CD14-positive monocyte (primary cell): Measurements from ENCODE around the gene GNB5. TPM values are rescaled to one million over a fixed set of nuclear protein-coding genes. Genes with fewer than 3 reads are reported as not detected.
A peak's percentile ranks its signal among the peaks of the same experiment; 100 is the strongest.

Experiments
- DNase-seq, 3 donors: peaks; one replicate each; pipeline ENCODE4 v3.0.0-alpha.2; 2011 to 2022
- H2AFZ ChIP-seq: 2 replicates; pipeline ENCODE4 v1.6.0; 2012; ENCODE audit warnings: mild to moderate bottlenecking, low read depth, low read length, inconsistent platforms; ENCODE audit not compliant: insufficient read depth, poor library complexity, severe bottlenecking
- H3K27ac ChIP-seq, 2 donors: 1 replicate in 1 of 2; 2 replicates in 1 of 2; pipeline ENCODE4 v1.5.1; 2012 to 2013; ENCODE audit warnings: low read length in 2 of 2, control low read depth in 1 of 2, inconsistent platforms in 1 of 2, low read depth in 1 of 2, mild to moderate bottlenecking in 1 of 2
- H3K27me3 ChIP-seq, 2 donors: one replicate each; pipeline versions ENCODE4 v1.6.0 to v1.6.1; 2011 to 2013; ENCODE audit warnings: low read length in 2 of 2; ENCODE audit not compliant: control insufficient read depth in 2 of 2, insufficient read depth in 2 of 2
- H3K36me3 ChIP-seq, 2 donors: replicated peaks in 1 of 2; 1 replicate in 1 of 2; 2 replicates in 1 of 2; pipeline versions ENCODE4 v1.5.1 to v1.6.1; 2012 to 2013; ENCODE audit warnings: low read length in 2 of 2, control low read depth in 1 of 2, inconsistent platforms in 1 of 2, mild to moderate bottlenecking in 1 of 2; ENCODE audit not compliant: insufficient read depth in 2 of 2, control insufficient read depth in 1 of 2
- H3K4me1 ChIP-seq, 2 donors: 1 replicate in 1 of 2; 2 replicates in 1 of 2; pipeline versions ENCODE4 v1.5.1 to v1.6.1; 2012 to 2013; ENCODE audit warnings: low read length in 2 of 2, control low read depth in 1 of 2, inconsistent platforms in 1 of 2, mild to moderate bottlenecking in 1 of 2, moderate library complexity in 1 of 2; ENCODE audit not compliant: insufficient read depth in 2 of 2, control insufficient read depth in 1 of 2
- H3K4me2 ChIP-seq: replicated peaks from 2 replicates; pipeline ENCODE3; 2012; ENCODE audit warnings: low read length, moderate library complexity, mild to moderate bottlenecking; ENCODE audit not compliant: poor library complexity, severe bottlenecking; ENCODE audit errors: extremely low read depth
- H3K4me3 ChIP-seq, 3 experiments: fragments of 200-600 bp in 1 of 3; sonication (generic) in 1 of 3; replicated peaks in 1 of 3; 1 replicate in 2 of 3; 2 replicates in 1 of 3; pipeline ENCODE4 v1.5.1; 2011 to 2013; ENCODE audit warnings: low read length in 3 of 3, mild to moderate bottlenecking in 3 of 3, control low read depth in 2 of 3, low read depth in 2 of 3, inconsistent platforms in 1 of 3, moderate library complexity in 1 of 3
- H3K79me2 ChIP-seq: 2 replicates; pipeline ENCODE4 v1.6.0; 2012; ENCODE audit warnings: mild to moderate bottlenecking, control low read depth, inconsistent platforms, low read length, moderate library complexity; ENCODE audit not compliant: insufficient read depth
- H3K9ac ChIP-seq: 2 replicates; pipeline ENCODE4 v1.6.0; 2017; ENCODE audit warnings: low read length, mild to moderate bottlenecking; ENCODE audit not compliant: insufficient read depth, poor library complexity, severe bottlenecking
- H3K9me3 ChIP-seq, 2 donors: replicated peaks in 1 of 2; 1 replicate in 1 of 2; 2 replicates in 1 of 2; pipeline versions ENCODE4 v1.5.1 to v1.6.1; 2012 to 2013; ENCODE audit warnings: low read length in 2 of 2, control low read depth in 1 of 2; ENCODE audit not compliant: control insufficient read depth in 1 of 2, insufficient read depth in 1 of 2
- H4K20me1 ChIP-seq: 2 replicates; pipeline ENCODE4 v1.6.0; 2012; ENCODE audit warnings: mild to moderate bottlenecking, low read length, control low read depth, moderate library complexity; ENCODE audit not compliant: insufficient read depth
- H3K27ac Mint-ChIP-seq, 7 donors: one replicate each; pipeline ENCODE4 v1.8.0; 2020; ENCODE audit warnings: mild to moderate bottlenecking in 7 of 7, mixed read lengths in 7 of 7, moderate library complexity in 6 of 7, inconsistent platforms in 2 of 7
- H3K27me3 Mint-ChIP-seq, 3 donors: one replicate each; pipeline ENCODE4 v1.8.0; 2021 to 2022; ENCODE audit warnings: low read depth in 3 of 3, mild to moderate bottlenecking in 3 of 3, mixed read lengths in 3 of 3, moderate library complexity in 3 of 3, inconsistent platforms in 1 of 3
- H3K36me3 Mint-ChIP-seq, 2 donors: one replicate each; pipeline ENCODE4 v1.8.0; 2020; ENCODE audit warnings: mixed read lengths in 2 of 2, inconsistent platforms in 1 of 2, mild to moderate bottlenecking in 1 of 2
- H3K4me1 Mint-ChIP-seq: one replicate; pipeline ENCODE4 v1.8.0; 2020; ENCODE audit warnings: mild to moderate bottlenecking, mixed read lengths
- H3K4me3 Mint-ChIP-seq, 2 donors: one replicate each; pipeline ENCODE4 v1.8.0; 2020; ENCODE audit warnings: mild to moderate bottlenecking in 2 of 2, mixed read lengths in 2 of 2, moderate library complexity in 1 of 2
- H3K9me3 Mint-ChIP-seq, 7 donors: one replicate each; pipeline ENCODE4 v1.8.0; 2020 to 2022; ENCODE audit warnings: mixed read lengths in 7 of 7, mild to moderate bottlenecking in 6 of 7, moderate library complexity in 6 of 7, inconsistent platforms in 2 of 7
- CTCF ChIP-seq: fragments of 200-600 bp; IDR thresholded peaks from one replicate; pipeline ENCODE4 v1.8.0; 2022; ENCODE audit warnings: antibody characterized with exemption, mild to moderate bottlenecking
- WGBS: methylation state at CpG from one replicate; pipeline ENCODE4 v1.1.5; 2013; ENCODE audit warnings: missing lambda C conversion rate; ENCODE audit not compliant: insufficient coverage; 5-methylcytosine and 5-hydroxymethylcytosine counted together
- intact Hi-C, 2 donors: fragments of 100-400 bp; cut with micrococcal nuclease; formaldehyde crosslinking; loops; one replicate each; pipeline versions ENCODE4 v1.15.0 to v1.15.1; 2023
- polyA plus RNA-seq, 3 donors: library from polyadenylated mRNA; depleted of rRNA in 1 of 3; unstranded in 2 of 3; stranded (reverse) in 1 of 3; fragments of 300-500 nt in 2 of 3; fragments of >200 nt in 1 of 3; fragmentation: Illumina TruSeq in 2 of 3; gene quantifications; 1 replicate in 2 of 3; 2 replicates in 1 of 3; pipeline ENCODE4 v1.2.3, GENCODE V29; 2012 to 2021

The GNB5 gene
- polyA plus RNA-seq, 3 donors, result 3.1 to 5.4 (median 4.3) TPM

GRCh38 chr15:52180851-52181450 lies 10.2 kb downstream of the GNB5 start:
- Histone ChIP-seq H3K4me3 (peak overlapping the region in 1 of 3 experiments; percentile 86), H3K9ac (no peak overlapping the region), H2AFZ (peak overlapping the region; percentile 98), H3K27ac (no peak overlapping the region), H3K36me3 (no peaks in the 10 kb centered on the region), H4K20me1 (no peaks in the 10 kb centered on the region), H3K79me2 (peaks cover 3% of the 10 kb centered on the region), H3K9me3 (peaks cover 0 to 4% of the 10 kb centered on the region in 2 donors), H3K4me2 (peak overlapping the region; percentile 87), H3K4me1 (peaks cover 12 to 21% of the 10 kb centered on the region in 2 donors), H3K27me3 (peaks cover 9 to 21% of the 10 kb centered on the region in 2 donors)
- H3K4me1 Mint-ChIP-seq, result peaks cover 16% of the 10 kb centered on the region
- peak overlapping the region; percentile 93 for H3K4me3 Mint-ChIP-seq
- DNase-seq, result no peak
- intact Hi-C loops, result no loop called here
- TF ChIP-seq CTCF, result no peak
- peaks cover 27 to 37% (median 30%) of the 10 kb centered on the region in 3 donors for H3K27me3 Mint-ChIP-seq
- peaks cover 0 to 6% (median 3%) of the 10 kb centered on the region in 7 donors for H3K9me3 Mint-ChIP-seq
- H3K27ac Mint-ChIP-seq, result peak overlapping the region in 1 of 7 donors; percentile 1
- no CpG with 5 or more reads among the region's 10 CpGs for WGBS
- peaks cover 0 to 5% of the 10 kb centered on the region in 2 donors for H3K36me3 Mint-ChIP-seq

DNA sequence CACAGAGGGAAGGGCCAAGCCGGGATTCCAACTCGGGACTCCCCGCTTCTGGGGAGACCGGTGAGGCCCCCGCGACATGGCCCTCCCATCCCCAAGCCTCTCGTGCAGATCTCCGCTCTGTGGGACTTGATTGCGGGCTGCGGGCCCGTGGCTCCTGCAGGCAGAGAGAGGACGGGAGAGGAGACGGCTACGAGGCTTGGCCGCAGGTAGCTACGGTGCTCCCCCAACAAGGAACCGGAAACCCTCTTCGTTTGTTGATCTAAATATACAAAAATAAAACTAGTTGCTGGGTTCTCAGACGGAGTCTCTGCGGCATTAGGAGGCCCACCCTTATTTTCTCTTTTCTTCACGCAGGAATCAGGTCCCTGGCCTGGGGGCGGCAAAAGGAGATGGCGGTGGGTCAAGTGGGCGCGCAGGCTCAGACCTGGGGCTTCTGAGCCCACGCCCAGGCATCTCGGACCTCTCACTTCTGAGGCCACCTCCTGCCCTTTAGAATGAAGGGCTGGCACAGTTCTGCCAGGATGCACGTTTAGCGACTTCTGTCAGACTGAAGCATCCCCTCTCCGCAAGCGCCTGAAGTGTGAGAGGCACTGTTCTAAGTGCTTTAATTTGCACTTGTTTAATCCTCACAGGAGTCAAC lies 10.9 kb downstream of the GNB5 start:
- Histone ChIP-seq H3K9ac (peak overlapping the region; percentile 66), H3K4me1 (peaks cover 12 to 21% of the 10 kb centered on the region in 2 donors), H3K9me3 (peaks cover 0 to 4% of the 10 kb centered on the region in 2 donors), H3K36me3 (no peaks in the 10 kb centered on the region), H2AFZ (peak overlapping the region; percentile 98), H3K4me3 (peak overlapping the region; percentile 55 to 86 (median 63)), H3K79me2 (peaks cover 3% of the 10 kb centered on the region), H3K27me3 (peaks cover 9 to 21% of the 10 kb centered on the region in 2 donors), H4K20me1 (no peaks in the 10 kb centered on the region), H3K4me2 (peak overlapping the region; percentile 87), H3K27ac (peak overlapping the region in 1 of 2 donors; percentile 56)
- no peak for TF ChIP-seq CTCF
- Mint-ChIP-seq H3K9me3 (peaks cover 0 to 6% (median 3%) of the 10 kb centered on the region in 7 donors), H3K27ac (peak overlapping the region in 3 of 7 donors; percentile 30 to 82 (median 53)), H3K27me3 (peaks cover 27 to 37% (median 30%) of the 10 kb centered on the region in 3 donors), H3K36me3 (peaks cover 0 to 5% of the 10 kb centered on the region in 2 donors), H3K4me1 (peaks cover 16% of the 10 kb centered on the region), H3K4me3 (peak overlapping the region; percentile 93)
- no peak for DNase-seq
- 6% methylated on average over 17 of the region's 31 CpGs for WGBS
- intact Hi-C loops, result no loop called here
